ENCODE results near the gene TMBIM4. TPM values are rescaled to one million over a fixed set of nuclear protein-coding genes. Genes with fewer than 3 reads are reported as not detected.
A peak's percentile ranks its signal among the peaks of the same experiment; 100 is the strongest.

TMBIM4 gene
- total and polyA plus RNA-seq, 10 of the 15 experiments (the other 5 are each of a cell fraction or from before 2014, with no cell fraction given): 38.8 to 341 (median 82.8) TPM

GRCh38 chr12:66119229-66119869, 50.4 kb downstream of the TMBIM4 start:
- Histone ChIP-seq H3K27ac (ENCODE audit: control insufficient read depth, insufficient read depth) (no peak overlapping the region), H3K9ac (ENCODE audit: control insufficient read depth, insufficient read depth, low read length) (no peak overlapping the region), H2AFZ (ENCODE audit: control insufficient read depth, low read depth, low read length) (no peak overlapping the region), H3K9me3 (replicated peaks; ENCODE audit: control insufficient read depth, insufficient read depth, low read length) (no peaks in the 10 kb centered on the region), H4K20me1 (ENCODE audit: control insufficient read depth, insufficient read depth) (no peaks in the 10 kb centered on the region), H3K79me2 (ENCODE audit: control insufficient read depth, insufficient read depth, low read length) (no peaks in the 10 kb centered on the region), H3K36me3 (ENCODE audit: control insufficient read depth in 2 of 2, insufficient read depth in 2 of 2, low read length in 1 of 2) (peaks cover under 1 to 4% of the 10 kb centered on the region in 2 experiments), H3K4me2 (ENCODE audit: control insufficient read depth, insufficient read depth) (no peak overlapping the region), H3K4me1 (ENCODE audit: control insufficient read depth, insufficient read depth, low read length) (peaks cover 9% of the 10 kb centered on the region), H3K27me3 (replicated peaks in 1 of 2; ENCODE audit: control insufficient read depth in 2 of 2, insufficient read depth in 2 of 2, low read length in 1 of 2) (no peaks in the 10 kb centered on the region), H3K4me3 (no peak overlapping the region)
- SMC1A ChIA-PET (ENCODE audit: uncharacterized antibody, unreplicated experiment): interaction anchor here (1.6 kb wide), 1 partner anchor 563 kb away, joined by 6 read pairs; no protein-coding TSS in a partner anchor
- RAD21 ChIA-PET (ENCODE audit: unreplicated experiment): interaction anchor here (1.0 to 1.2 kb wide), 2 partner anchors 78 to 150 kb away, joined by 3 to 4 read pairs; no protein-coding TSS in a partner anchor
- POLR2A ChIA-PET: no interaction called here
- WGBS (ENCODE audit: insufficient coverage, insufficient replicate concordance, low lambda C conversion rate, missing lambda C conversion rate): 100% methylated on average over 2 of the region's 2 CpGs
- intact Hi-C loops (cut with micrococcal nuclease; ENCODE audit: unreplicated experiment): no loop called here
- TF ChIP-seq FOS (IDR thresholded peaks at IDR 0.05; ENCODE audit: borderline replicate concordance, extremely low read depth, insufficient read length) (no peak), SRF (IDR thresholded peaks at IDR 0.05; ENCODE audit: low read depth in 2 of 2, low read length in 2 of 2) (no peak), SPI1 (IDR thresholded peaks at IDR 0.05; ENCODE audit: borderline replicate concordance, insufficient read depth, low read depth, low read length) (0 out of 2 replicates have a peak, but pooled peaks have one; percentile 1)
- no TSS peak for BruUV-seq (replicated peaks)
- CTCF ChIA-PET: interaction anchor here (0.6 to 2.4 kb wide), 6 partner anchors 11 to 1571 kb away, joined by 3 to 10 read pairs (median 4); partner anchors contain the start of gene LLPH
- FAIRE-seq: no peak
- no peak for ATAC-seq
- DNase-seq (ENCODE audit: low read depth, low spot score): no peak
- in situ Hi-C loops (cut with MboI): no loop called here

DNA sequence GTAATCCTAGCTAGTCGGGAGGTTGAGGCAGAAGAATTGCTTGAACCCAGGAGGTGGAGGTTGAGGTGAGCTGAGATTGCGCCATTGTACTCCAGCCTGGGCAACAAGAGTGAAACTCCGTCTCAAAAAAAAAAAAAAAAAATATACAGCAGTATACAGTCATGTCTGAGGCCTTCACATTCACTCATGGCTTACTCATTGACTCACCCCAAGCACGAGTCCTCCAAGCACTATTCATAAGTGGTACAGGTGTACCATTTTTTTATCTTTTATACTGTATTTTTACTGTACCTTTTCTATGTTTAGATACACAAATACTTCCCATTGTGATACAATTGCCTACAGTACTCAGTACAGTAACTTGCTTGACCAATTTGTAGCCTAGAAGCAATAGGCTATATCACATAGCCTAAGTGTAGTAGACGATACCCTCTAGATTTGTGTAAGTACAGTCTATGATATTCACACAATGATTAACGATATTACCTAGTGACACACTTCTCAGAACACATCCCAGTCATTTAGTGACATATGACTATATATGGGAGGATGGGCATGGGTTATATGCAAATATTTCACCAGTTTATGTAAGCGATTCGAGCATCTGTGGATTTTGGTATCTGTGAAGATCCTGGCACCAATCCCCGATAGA, 51.4 kb downstream of the TMBIM4 start:
- no peaks in the 10 kb centered on the region; a peak in 1 of 4 replicates for H3K36me3 ChIP-seq (ENCODE audit: control insufficient read depth in 2 of 2, insufficient read depth in 2 of 2, low read length in 1 of 2)
- no peaks in the 10 kb centered on the region for H3K27me3 ChIP-seq (replicated peaks in 1 of 2; ENCODE audit: control insufficient read depth in 2 of 2, insufficient read depth in 2 of 2, low read length in 1 of 2)
- WGBS (ENCODE audit: insufficient coverage, insufficient replicate concordance, low lambda C conversion rate, missing lambda C conversion rate): 70% methylated on average over 9 of the region's 9 CpGs
- intact Hi-C loops (cut with micrococcal nuclease; ENCODE audit: unreplicated experiment): no loop called here
- no peaks in the 10 kb centered on the region for H3K9me3 ChIP-seq (replicated peaks; ENCODE audit: control insufficient read depth, insufficient read depth, low read length)
- FAIRE-seq: no peak
- ChIA-PET POLR2A (no interaction called here), RAD21 (ENCODE audit: unreplicated experiment) (no interaction called here), SMC1A (ENCODE audit: uncharacterized antibody, unreplicated experiment) (interaction anchor here (0.7 to 1.2 kb wide), 3 partner anchors 13 to 106 kb away, joined by 3 to 4 read pairs (median 3); no protein-coding TSS in a partner anchor), CTCF (interaction anchor here (0.7 to 2.4 kb wide), 4 partner anchors 10 to 290 kb away, joined by 3 to 10 read pairs (median 3); no protein-coding TSS in a partner anchor)
- no peak overlapping the region for H3K9ac ChIP-seq (ENCODE audit: control insufficient read depth, insufficient read depth, low read length)
- in situ Hi-C loops (cut with MboI): no loop called here
- peaks cover 9% of the 10 kb centered on the region for H3K4me1 ChIP-seq (ENCODE audit: control insufficient read depth, insufficient read depth, low read length)
- H3K4me2 ChIP-seq (ENCODE audit: control insufficient read depth, insufficient read depth): no peak overlapping the region
- no peak for DNase-seq (ENCODE audit: low read depth, low spot score)
- BruUV-seq (replicated peaks): no TSS peak
- no peak overlapping the region for H2AFZ ChIP-seq (ENCODE audit: control insufficient read depth, low read depth, low read length)
- no peaks in the 10 kb centered on the region for H3K79me2 ChIP-seq (ENCODE audit: control insufficient read depth, insufficient read depth, low read length)
- TF ChIP-seq, protein P1, sequence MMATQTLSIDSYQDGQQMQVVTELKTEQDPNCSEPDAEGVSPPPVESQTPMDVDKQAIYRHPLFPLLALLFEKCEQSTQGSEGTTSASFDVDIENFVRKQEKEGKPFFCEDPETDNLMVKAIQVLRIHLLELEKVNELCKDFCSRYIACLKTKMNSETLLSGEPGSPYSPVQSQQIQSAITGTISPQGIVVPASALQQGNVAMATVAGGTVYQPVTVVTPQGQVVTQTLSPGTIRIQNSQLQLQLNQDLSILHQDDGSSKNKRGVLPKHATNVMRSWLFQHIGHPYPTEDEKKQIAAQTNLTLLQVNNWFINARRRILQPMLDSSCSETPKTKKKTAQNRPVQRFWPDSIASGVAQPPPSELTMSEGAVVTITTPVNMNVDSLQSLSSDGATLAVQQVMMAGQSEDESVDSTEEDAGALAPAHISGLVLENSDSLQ (IDR thresholded peaks at IDR 0.05): no peak
- TF ChIP-seq NR2F1 (conservative IDR thresholded peaks at IDR 0.05): no peak
- TF ChIP-seq HDAC6 (IDR thresholded peaks at IDR 0.05; ENCODE audit: unreplicated experiment): no peak
- TF ChIP-seq HDGF (IDR thresholded peaks at IDR 0.05): no peak
- no peak overlapping the region for H3K27ac ChIP-seq (ENCODE audit: control insufficient read depth, insufficient read depth)
- H3K4me3 ChIP-seq: no peak overlapping the region
- no peaks in the 10 kb centered on the region for H4K20me1 ChIP-seq (ENCODE audit: control insufficient read depth, insufficient read depth)
- ATAC-seq: peak; percentile 78

Measured in GM12878 (cell line).